Vagina (tissue), 2 donors: ENCODE results near the gene SERGEF.

Experiments
- CTCF ChIP-seq, 3 experiments: fragments of 450-650 bp in 2 of 3; fragments of 200-600 bp in 1 of 3; sonication (generic) in 1 of 3; IDR thresholded peaks; one replicate each; pipeline ENCODE4 v1.5.1; 2017 to 2019; ENCODE audit warnings: antibody characterized with exemption in 3 of 3, mild to moderate bottlenecking in 2 of 3, moderate library complexity in 2 of 3
- POLR2A ChIP-seq, 2 donors: fragments of 450-650 bp; IDR thresholded peaks; one replicate each; pipeline ENCODE4 v1.6.1; 2017; ENCODE audit warnings: antibody characterized with exemption in 2 of 2, mild to moderate bottlenecking in 2 of 2, moderate library complexity in 2 of 2
- POLR2AphosphoS5 ChIP-seq, 2 donors: sonication (generic); formaldehyde crosslinking; IDR thresholded peaks; one replicate each; pipeline ENCODE4 v1.9.0; 2017; ENCODE audit warnings: antibody characterized with exemption in 2 of 2, mild to moderate bottlenecking in 2 of 2, low read depth in 1 of 2; ENCODE audit not compliant: insufficient read depth in 1 of 2

- TF ChIP-seq CTCF (IDR thresholded peaks at IDR 0.05) (no peak), POLR2A (IDR thresholded peaks at IDR 0.05) (no peak), POLR2AphosphoS5 (IDR thresholded peaks at IDR 0.05; ENCODE audit: insufficient read depth in 1 of 2, low read depth in 1 of 2) (no peak)
Observed at GRCh38 chr11:18005376-18006129, 7.3 kb downstream of the SERGEF start.
